Neural progenitor cell (in vitro differentiated cells): ENCODE results near the gene SNAP29. TPM values are rescaled to one million over a fixed set of nuclear protein-coding genes. Genes with fewer than 3 reads are reported as not detected.
"Not testable (repeated sequence)": the region's sequence is repeated elsewhere in the genome, so short reads cannot be mapped to it uniquely, and the experiment has no call there.

Experiments used
- DNase-seq: peaks from one replicate; pipeline ENCODE4 v3.0.0-alpha.2; 2016; ENCODE audit warnings: low spot score
- H2AFZ ChIP-seq: fragments of 200-600 bp; sonication (generic); replicated peaks from 2 replicates; pipeline ENCODE4 v1.6.1; 2016; ENCODE audit warnings: antibody characterized with exemption
- H3F3A ChIP-seq: fragments of 200-600 bp; sonication (generic); 2 replicates; pipeline ENCODE4 v1.6.1; 2016; ENCODE audit warnings: antibody characterized with exemption, low read depth
- H3K27ac ChIP-seq: fragments of 200-600 bp; sonication (generic); 2 replicates; pipeline ENCODE4 v1.5.1; 2016; ENCODE audit warnings: mild to moderate bottlenecking
- H3K27me3 ChIP-seq: fragments of 200-600 bp; sonication (generic); 2 replicates; pipeline ENCODE4 v1.6.1; 2016; ENCODE audit warnings: mild to moderate bottlenecking, moderate library complexity
- H3K36me3 ChIP-seq: fragments of 200-600 bp; sonication (generic); 2 replicates; pipeline ENCODE4 v1.5.1; 2016
- H3K4me1 ChIP-seq: fragments of 200-600 bp; sonication (generic); 2 replicates; pipeline ENCODE4 v1.6.1; 2016; ENCODE audit warnings: mixed run types
- H3K4me2 ChIP-seq: fragments of 200-600 bp; sonication (generic); 2 replicates; pipeline ENCODE4 v1.6.1; 2016
- H3K4me3 ChIP-seq: fragments of 200-600 bp; sonication (generic); 2 replicates; pipeline ENCODE4 v1.5.1; 2016
- H3K79me2 ChIP-seq: fragments of 200-600 bp; sonication (generic); 2 replicates; pipeline ENCODE4 v1.6.1; 2016; ENCODE audit warnings: low read depth
- H3K9ac ChIP-seq: fragments of 200-600 bp; sonication (generic); 2 replicates; pipeline ENCODE4 v1.6.1; 2016
- H3K9me3 ChIP-seq: fragments of 200-600 bp; sonication (generic); 2 replicates; pipeline ENCODE4 v1.5.1; 2016; ENCODE audit warnings: low read depth
- H4K20me1 ChIP-seq: fragments of 200-600 bp; sonication (generic); 2 replicates; pipeline ENCODE4 v1.6.1; 2016; ENCODE audit warnings: low read depth
- H3K27ac Mint-ChIP-seq: 3 replicates; pipeline ENCODE4 v1.8.0; 2021; ENCODE audit warnings: mixed read lengths
- H3K27me3 Mint-ChIP-seq: 2 replicates; pipeline ENCODE4 v1.8.0; 2022; ENCODE audit warnings: low read depth, mild to moderate bottlenecking, inconsistent platforms, moderate library complexity, mixed read lengths; ENCODE audit not compliant: insufficient read depth
- H3K36me3 Mint-ChIP-seq: 3 replicates; pipeline ENCODE4 v1.8.0; 2021; ENCODE audit warnings: mixed read lengths
- H3K4me1 Mint-ChIP-seq: 3 replicates; pipeline ENCODE4 v1.8.0; 2021; ENCODE audit warnings: mixed read lengths
- H3K4me3 Mint-ChIP-seq: 3 replicates; pipeline ENCODE4 v1.8.0; 2021; ENCODE audit warnings: mild to moderate bottlenecking, moderate library complexity, mixed read lengths
- H3K9me3 Mint-ChIP-seq: 3 replicates; pipeline ENCODE4 v1.8.0; 2020; ENCODE audit warnings: mixed read lengths
- CTCF ChIP-seq: fragments of 200-600 bp; sonication (generic); IDR thresholded peaks from 2 replicates; pipeline ENCODE4 v1.5.1; 2017; ENCODE audit warnings: antibody characterized with exemption, mild to moderate bottlenecking
- EZH2 ChIP-seq: fragments of 200-600 bp; sonication (generic); IDR thresholded peaks from 2 replicates; pipeline ENCODE4 v1.6.1; 2017; ENCODE audit warnings: antibody characterized with exemption, mild to moderate bottlenecking, moderate library complexity
- EZH2phosphoT487 ChIP-seq: fragments of 200-600 bp; sonication (generic); IDR thresholded peaks from 2 replicates; pipeline ENCODE4 v1.6.1; 2017; ENCODE audit warnings: antibody characterized with exemption
- total RNA-seq: library from RNA; depleted of rRNA; stranded (reverse); fragments of >200 nt; gene quantifications from 2 replicates; pipeline ENCODE4 v1.2.3, GENCODE V29; 2015; ENCODE audit warnings: low replicate concordance

Gene SNAP29
- total RNA-seq, 1 donor from 2014 or later, result 5.6 TPM

GRCh38 chr22:20899827-20900423 lies 41.1 kb downstream of the SNAP29 start:
- H3F3A ChIP-seq, result no peaks in the 10 kb centered on the region
- no peaks in the 10 kb centered on the region for H3K9me3 ChIP-seq
- no peaks in the 10 kb centered on the region for H3K4me1 ChIP-seq
- no peaks in the 10 kb centered on the region for H3K4me1 Mint-ChIP-seq
- DNase-seq, result no peak
- no peak overlapping the region for H3K4me2 ChIP-seq
- no peak overlapping the region for H2AFZ ChIP-seq
- H3K36me3 Mint-ChIP-seq, result no peaks in the 10 kb centered on the region
- no peaks in the 10 kb centered on the region for H3K79me2 ChIP-seq
- H3K9ac ChIP-seq, result no peak overlapping the region
- no peaks in the 10 kb centered on the region for H3K27me3 ChIP-seq
- peaks cover 1% of the 10 kb centered on the region for H3K27me3 Mint-ChIP-seq
- H3K9me3 Mint-ChIP-seq, result no peaks in the 10 kb centered on the region
- no peaks in the 10 kb centered on the region for H4K20me1 ChIP-seq
- H3K4me3 Mint-ChIP-seq, result no peak overlapping the region
- no peaks in the 10 kb centered on the region for H3K36me3 ChIP-seq
- no peak overlapping the region for H3K4me3 ChIP-seq
- no peak overlapping the region for H3K27ac Mint-ChIP-seq
- no peak for TF ChIP-seq CTCF
- no peak for TF ChIP-seq EZH2
- TF ChIP-seq EZH2phosphoT487, result no peak
- no peak overlapping the region for H3K27ac ChIP-seq

GRCh38 chr22:20901093-20902033 lies 42.6 kb downstream of the SNAP29 start:
- H3K36me3 Mint-ChIP-seq, H3K27ac Mint-ChIP-seq, H2AFZ ChIP-seq, DNase-seq, H3K4me2 ChIP-seq, H4K20me1 ChIP-seq, H3K9ac ChIP-seq, H3K27me3 ChIP-seq, H3K4me1 Mint-ChIP-seq, H3K4me3 Mint-ChIP-seq, H3K79me2 ChIP-seq, H3K9me3 Mint-ChIP-seq, H3K9me3 ChIP-seq, H3K4me1 ChIP-seq, H3K36me3 ChIP-seq, H3K27me3 Mint-ChIP-seq, H3F3A ChIP-seq, H3K27ac ChIP-seq, H3K4me3 ChIP-seq: not testable (repeated sequence)

- Histone ChIP-seq H3K4me2 (no peak overlapping the region), H3K4me3 (no peak overlapping the region), H3K79me2 (no peaks in the 10 kb centered on the region), H3K27me3 (no peaks in the 10 kb centered on the region), H3K4me1 (no peaks in the 10 kb centered on the region), H3K27ac (no peak overlapping the region), H3K9me3 (no peaks in the 10 kb centered on the region), H3F3A (no peaks in the 10 kb centered on the region), H3K36me3 (no peaks in the 10 kb centered on the region), H3K9ac (no peak overlapping the region), H4K20me1 (no peaks in the 10 kb centered on the region), H2AFZ (no peak overlapping the region)
- H3K9me3 Mint-ChIP-seq, result no peaks in the 10 kb centered on the region
- H3K27ac Mint-ChIP-seq, result no peak overlapping the region
- H3K36me3 Mint-ChIP-seq, result no peaks in the 10 kb centered on the region
- no peak for DNase-seq
- H3K27me3 Mint-ChIP-seq, result peaks cover 5% of the 10 kb centered on the region
- H3K4me3 Mint-ChIP-seq, result no peak overlapping the region
- H3K4me1 Mint-ChIP-seq, result no peaks in the 10 kb centered on the region
- TF ChIP-seq EZH2phosphoT487, result no peak
- TF ChIP-seq EZH2, result no peak
- TF ChIP-seq CTCF, result no peak
Measured at GRCh38 chr22:20903093-20903492, 44.3 kb downstream of the SNAP29 start.
